Loucy (cell line): Measurements from ENCODE around the gene PIGZ.

Experiments used
- H2AFZ ChIP-seq: fragments of 200-600 bp; sonication (generic); 2 replicates; pipeline ENCODE4 v1.6.0; 2016; ENCODE audit warnings: antibody characterized with exemption, mild to moderate bottlenecking, low read length, moderate library complexity
- H3F3A ChIP-seq: fragments of 200-600 bp; 2 replicates; pipeline ENCODE4 v1.6.0; 2016; ENCODE audit warnings: antibody characterized with exemption, low read depth, mild to moderate bottlenecking
- H3K27me3 ChIP-seq: fragments of 200-600 bp; sonication (generic); 2 replicates; pipeline ENCODE4 v1.6.1; 2014; ENCODE audit warnings: low read length, mild to moderate bottlenecking; ENCODE audit not compliant: insufficient read depth, poor library complexity, severe bottlenecking
- H3K36me3 ChIP-seq: fragments of 200-600 bp; sonication (generic); 2 replicates; pipeline ENCODE4 v1.6.1; 2016; ENCODE audit warnings: low read length; ENCODE audit not compliant: insufficient read depth
- H3K4me1 ChIP-seq: fragments of 200-600 bp; sonication (generic); 2 replicates; pipeline ENCODE4 v1.5.1; 2014; ENCODE audit warnings: low read length, mild to moderate bottlenecking; ENCODE audit not compliant: insufficient read depth, poor library complexity, severe bottlenecking
- H3K4me2 ChIP-seq: fragments of 200-600 bp; sonication (generic); 2 replicates; pipeline ENCODE4 v1.6.0; 2014; ENCODE audit warnings: antibody characterized with exemption, low read length, low read depth, mild to moderate bottlenecking; ENCODE audit not compliant: poor library complexity, severe bottlenecking
- H3K4me3 ChIP-seq: fragments of 200-600 bp; sonication (generic); 2 replicates; pipeline ENCODE4 v1.5.1; 2014; ENCODE audit warnings: low read length, mild to moderate bottlenecking, mixed read lengths; ENCODE audit not compliant: poor library complexity, severe bottlenecking
- H3K79me2 ChIP-seq: fragments of 200-600 bp; sonication (generic); 2 replicates; pipeline ENCODE4 v1.6.1; 2014; ENCODE audit warnings: low read length; ENCODE audit not compliant: insufficient read depth
- H3K9ac ChIP-seq: fragments of 200-600 bp; sonication (generic); 2 replicates; pipeline ENCODE4 v1.6.0; 2014; ENCODE audit warnings: mild to moderate bottlenecking, low read depth, low read length, moderate library complexity; ENCODE audit not compliant: poor library complexity, severe bottlenecking
- H3K9me2 ChIP-seq: fragments of 200-600 bp; sonication (generic); replicated peaks from 2 replicates; pipeline ENCODE4 v1.6.1; 2016; ENCODE audit warnings: low read depth, low read length, mixed read lengths
- H3K9me3 ChIP-seq: fragments of 200-600 bp; sonication (generic); 2 replicates; pipeline ENCODE4 v1.6.1; 2014; ENCODE audit warnings: mild to moderate bottlenecking, antibody characterized with exemption, low read length, low read depth; ENCODE audit not compliant: insufficient read depth
- H4K20me1 ChIP-seq: fragments of 200-600 bp; sonication (generic); 2 replicates; pipeline ENCODE4 v1.6.0; 2014; ENCODE audit warnings: antibody characterized with exemption, low read length, mild to moderate bottlenecking; ENCODE audit not compliant: insufficient read depth, poor library complexity, severe bottlenecking
- EZH2phosphoT487 ChIP-seq: fragments of 200-600 bp; IDR thresholded peaks from 2 replicates; pipeline ENCODE4 v1.6.1; 2018; ENCODE audit warnings: antibody characterized with exemption, mild to moderate bottlenecking, moderate library complexity, borderline replicate concordance
- TF ChIP-seq, protein P1 (sequence below): fragments of 200-600 bp; sonication (generic); conservative IDR thresholded peaks from 2 replicates; pipeline ENCODE4 v1.5.1; 2014; ENCODE audit warnings: mild to moderate bottlenecking, antibody characterized with exemption, low read length

PIGZ gene

DNA sequence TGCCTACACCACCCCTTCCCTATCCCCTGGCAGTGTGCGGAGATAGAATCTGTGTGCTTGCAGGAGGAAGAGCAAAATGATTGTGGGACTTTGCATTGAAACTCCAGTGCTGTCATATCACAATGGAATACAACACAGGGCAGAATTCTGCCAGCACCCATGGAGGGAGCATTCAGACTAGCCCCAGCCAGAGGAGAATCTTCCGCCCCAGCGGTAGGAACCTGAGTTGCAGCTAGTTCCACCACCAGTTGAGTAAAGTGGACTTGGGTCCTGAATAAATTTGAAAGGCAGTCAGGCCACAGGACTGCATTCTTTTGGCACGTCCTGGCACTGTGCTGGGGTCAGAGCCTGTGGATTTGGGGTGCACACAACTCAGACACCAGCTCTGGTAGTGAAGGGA lies 53.8 kb downstream of the PIGZ start:
- H3K4me3 ChIP-seq, result no peak overlapping the region
- no peak overlapping the region for H3K4me2 ChIP-seq
- TF ChIP-seq EZH2phosphoT487, result no peak
- TF ChIP-seq, protein P1, sequence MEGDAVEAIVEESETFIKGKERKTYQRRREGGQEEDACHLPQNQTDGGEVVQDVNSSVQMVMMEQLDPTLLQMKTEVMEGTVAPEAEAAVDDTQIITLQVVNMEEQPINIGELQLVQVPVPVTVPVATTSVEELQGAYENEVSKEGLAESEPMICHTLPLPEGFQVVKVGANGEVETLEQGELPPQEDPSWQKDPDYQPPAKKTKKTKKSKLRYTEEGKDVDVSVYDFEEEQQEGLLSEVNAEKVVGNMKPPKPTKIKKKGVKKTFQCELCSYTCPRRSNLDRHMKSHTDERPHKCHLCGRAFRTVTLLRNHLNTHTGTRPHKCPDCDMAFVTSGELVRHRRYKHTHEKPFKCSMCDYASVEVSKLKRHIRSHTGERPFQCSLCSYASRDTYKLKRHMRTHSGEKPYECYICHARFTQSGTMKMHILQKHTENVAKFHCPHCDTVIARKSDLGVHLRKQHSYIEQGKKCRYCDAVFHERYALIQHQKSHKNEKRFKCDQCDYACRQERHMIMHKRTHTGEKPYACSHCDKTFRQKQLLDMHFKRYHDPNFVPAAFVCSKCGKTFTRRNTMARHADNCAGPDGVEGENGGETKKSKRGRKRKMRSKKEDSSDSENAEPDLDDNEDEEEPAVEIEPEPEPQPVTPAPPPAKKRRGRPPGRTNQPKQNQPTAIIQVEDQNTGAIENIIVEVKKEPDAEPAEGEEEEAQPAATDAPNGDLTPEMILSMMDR, result no peak
- no peak overlapping the region for H2AFZ ChIP-seq
- no peaks in the 10 kb centered on the region for H3K9me2 ChIP-seq
- H3K36me3 ChIP-seq, result peaks cover 19% of the 10 kb centered on the region; the same call in 1 of the 2 replicates
- H3K27me3 ChIP-seq, result no peaks in the 10 kb centered on the region
- no peaks in the 10 kb centered on the region for H3K4me1 ChIP-seq
- H3K79me2 ChIP-seq, result no peaks in the 10 kb centered on the region
- no peaks in the 10 kb centered on the region for H3K9me3 ChIP-seq
- no peaks in the 10 kb centered on the region for H4K20me1 ChIP-seq
- no peaks in the 10 kb centered on the region for H3F3A ChIP-seq
- H3K9ac ChIP-seq, result no peak overlapping the region

DNA sequence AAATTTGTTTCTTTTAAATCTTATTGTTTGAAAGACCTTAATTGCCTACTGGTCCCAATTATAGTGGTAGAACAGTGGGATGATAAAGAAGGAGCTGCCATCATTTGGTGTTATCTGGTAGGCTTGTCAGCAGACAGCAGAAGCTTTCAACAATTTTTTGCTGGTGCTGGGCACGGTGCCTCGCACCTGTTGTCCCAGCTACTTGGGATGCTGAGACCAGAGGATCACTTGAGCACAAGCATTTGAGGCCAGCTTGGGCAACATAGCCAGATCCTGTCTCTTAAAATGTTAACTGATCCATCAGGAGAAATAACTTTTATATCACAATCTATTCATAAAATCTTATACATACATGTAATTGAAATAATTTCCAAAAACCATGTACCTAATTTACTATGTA lies 64.9 kb downstream of the PIGZ start:
- H3K9me2 ChIP-seq, result no peaks in the 10 kb centered on the region
- H3F3A ChIP-seq, result no peaks in the 10 kb centered on the region
- peaks cover 72% of the 10 kb centered on the region; the same call in 1 of the 2 replicates for H3K36me3 ChIP-seq
- TF ChIP-seq, protein P1, result no peak
- no peak for TF ChIP-seq EZH2phosphoT487
- no peak overlapping the region for H3K9ac ChIP-seq
- H2AFZ ChIP-seq, result no peak overlapping the region
- H3K4me2 ChIP-seq, result no peak overlapping the region
- H3K4me1 ChIP-seq, result no peaks in the 10 kb centered on the region
- H3K4me3 ChIP-seq, result no peak overlapping the region
- no peaks in the 10 kb centered on the region for H4K20me1 ChIP-seq
- no peaks in the 10 kb centered on the region for H3K79me2 ChIP-seq
- no peaks in the 10 kb centered on the region for H3K9me3 ChIP-seq
- no peaks in the 10 kb centered on the region for H3K27me3 ChIP-seq

DNA sequence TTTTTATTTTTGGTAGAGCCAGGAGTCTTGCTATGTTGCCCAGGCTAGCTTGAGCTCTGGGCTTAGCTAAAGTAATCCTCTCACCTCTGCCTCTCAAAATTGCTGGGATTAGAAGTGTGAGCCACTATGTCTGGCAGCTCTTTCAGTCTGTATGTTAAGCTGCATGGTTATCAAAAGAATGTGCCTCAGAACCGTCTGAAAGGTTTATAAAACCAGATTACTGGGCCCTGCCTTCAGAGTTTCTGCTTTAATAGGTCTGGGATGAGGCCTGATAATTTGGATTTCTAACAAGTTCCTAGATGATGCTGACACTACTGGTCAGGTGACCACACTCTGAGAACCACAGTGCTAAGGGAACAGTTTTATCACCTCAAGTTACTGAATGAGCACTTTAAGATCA lies 66.3 kb downstream of the PIGZ start:
- H3K36me3 ChIP-seq, result peaks cover 72% of the 10 kb centered on the region; the same call in 1 of the 2 replicates
- peaks cover 2% of the 10 kb centered on the region for H4K20me1 ChIP-seq
- H3K9me2 ChIP-seq, result no peaks in the 10 kb centered on the region
- no peaks in the 10 kb centered on the region for H3K4me1 ChIP-seq
- no peak overlapping the region for H3K4me3 ChIP-seq
- no peaks in the 10 kb centered on the region for H3K9me3 ChIP-seq
- TF ChIP-seq, protein P1, result no peak
- TF ChIP-seq EZH2phosphoT487, result no peak
- peaks cover 4% of the 10 kb centered on the region; the same call in 1 of the 2 replicates for H3K79me2 ChIP-seq
- H2AFZ ChIP-seq, result no peak overlapping the region
- H3K4me2 ChIP-seq, result no peak overlapping the region
- H3K27me3 ChIP-seq, result no peaks in the 10 kb centered on the region
- H3K9ac ChIP-seq, result no peak overlapping the region
- no peaks in the 10 kb centered on the region for H3F3A ChIP-seq
